Measurements from ENCODE around the gene RYR3. TPM values are rescaled to one million over a fixed set of nuclear protein-coding genes. Genes with fewer than 3 reads are reported as not detected.

Gene RYR3
- total and polyA plus RNA-seq, 2 donors (not counting 1 experiment from before 2014, with no cell fraction given): not detected

DNA sequence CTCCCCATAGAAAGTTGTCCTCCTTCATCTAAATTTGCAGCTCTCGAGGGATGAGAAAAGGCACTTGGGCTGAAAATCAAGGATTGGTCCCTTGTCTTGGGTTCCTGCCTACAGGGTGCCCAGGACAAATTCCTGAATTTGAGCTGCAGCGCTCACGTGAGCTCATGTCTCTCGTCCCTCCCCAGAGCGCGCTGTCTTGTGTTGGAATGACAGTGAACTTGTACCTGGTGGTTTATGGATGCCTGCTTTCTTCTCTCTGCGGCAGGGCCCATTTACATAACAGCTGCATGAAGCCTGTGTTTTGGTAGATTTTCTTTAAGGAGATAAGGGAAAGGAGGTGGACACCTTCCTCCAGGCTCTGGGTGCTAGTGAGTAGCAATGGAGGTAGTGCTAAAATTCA lies 4.3 kb downstream of the RYR3 start:
- Histone ChIP-seq H3K4me3 (ENCODE audit: control extremely low read depth in 1 of 5, extremely low read depth in 1 of 5, insufficient read depth in 1 of 5, low read depth in 2 of 5, low read length in 4 of 5) (no peak overlapping the region), H4K20me1 (ENCODE audit: control insufficient read depth, insufficient read depth, low read length, poor library complexity, severe bottlenecking) (no peaks in the 10 kb centered on the region), H3K27ac (ENCODE audit: low read length in 2 of 2) (no peak overlapping the region), H3K36me3 (replicated peaks in 1 of 2; ENCODE audit: control extremely low read depth in 1 of 2, control insufficient read depth in 1 of 2, extremely low read depth in 1 of 2, insufficient read depth in 2 of 2, low read length in 1 of 2) (no peaks in the 10 kb centered on the region), H3K9me3 (ENCODE audit: control extremely low read depth in 1 of 3, control insufficient read depth in 2 of 3, insufficient read depth in 1 of 3, low read length in 2 of 3) (no peaks in the 10 kb centered on the region), H2AFZ (ENCODE audit: insufficient read depth, low read depth, low read length, poor library complexity, severe bottlenecking) (no peak overlapping the region), H3K27me3 (replicated peaks in 1 of 4; ENCODE audit: control extremely low read depth in 1 of 4, control insufficient read depth in 3 of 4, insufficient read depth in 4 of 4, low read length in 3 of 4) (peaks cover 0 to 33% (median 9%) of the 10 kb centered on the region in 4 experiments), H3K9ac (ENCODE audit: low read length) (no peak overlapping the region), H3K4me1 (ENCODE audit: control insufficient read depth in 2 of 2, insufficient read depth in 2 of 2, low read length in 2 of 2) (no peaks in the 10 kb centered on the region), H3K79me2 (ENCODE audit: control insufficient read depth, insufficient read depth, low read length) (no peaks in the 10 kb centered on the region), H3K4me2 (replicated peaks; ENCODE audit: low read depth, low read length, poor library complexity, severe bottlenecking) (no peak overlapping the region)
- TF ChIP-seq, protein P1, sequence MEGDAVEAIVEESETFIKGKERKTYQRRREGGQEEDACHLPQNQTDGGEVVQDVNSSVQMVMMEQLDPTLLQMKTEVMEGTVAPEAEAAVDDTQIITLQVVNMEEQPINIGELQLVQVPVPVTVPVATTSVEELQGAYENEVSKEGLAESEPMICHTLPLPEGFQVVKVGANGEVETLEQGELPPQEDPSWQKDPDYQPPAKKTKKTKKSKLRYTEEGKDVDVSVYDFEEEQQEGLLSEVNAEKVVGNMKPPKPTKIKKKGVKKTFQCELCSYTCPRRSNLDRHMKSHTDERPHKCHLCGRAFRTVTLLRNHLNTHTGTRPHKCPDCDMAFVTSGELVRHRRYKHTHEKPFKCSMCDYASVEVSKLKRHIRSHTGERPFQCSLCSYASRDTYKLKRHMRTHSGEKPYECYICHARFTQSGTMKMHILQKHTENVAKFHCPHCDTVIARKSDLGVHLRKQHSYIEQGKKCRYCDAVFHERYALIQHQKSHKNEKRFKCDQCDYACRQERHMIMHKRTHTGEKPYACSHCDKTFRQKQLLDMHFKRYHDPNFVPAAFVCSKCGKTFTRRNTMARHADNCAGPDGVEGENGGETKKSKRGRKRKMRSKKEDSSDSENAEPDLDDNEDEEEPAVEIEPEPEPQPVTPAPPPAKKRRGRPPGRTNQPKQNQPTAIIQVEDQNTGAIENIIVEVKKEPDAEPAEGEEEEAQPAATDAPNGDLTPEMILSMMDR (IDR thresholded peaks at IDR 0.05): no peak
- no peak for TF ChIP-seq EZH2 (IDR thresholded peaks at IDR 0.05; ENCODE audit: borderline replicate concordance, insufficient read depth, low read depth, low read length, poor library complexity, severe bottlenecking)
- CTCF ChIA-PET: interaction anchor here (0.8 to 1.1 kb wide), 2 partner anchors 23 to 653 kb away, joined by 3 to 4 read pairs; no protein-coding TSS in a partner anchor
- no peak for DNase-seq
- H3K4me3 Mint-ChIP-seq: no peak overlapping the region
- POLR2A ChIA-PET: no interaction called here
- no peak overlapping the region for H3K27ac Mint-ChIP-seq
- ATAC-seq (ENCODE audit: low read depth): no peak
- H3K4me1 Mint-ChIP-seq: peaks cover 4% of the 10 kb centered on the region
- intact Hi-C loops (cut with micrococcal nuclease): no loop called here
- H3K9me3 Mint-ChIP-seq (ENCODE audit: insufficient read depth): no peaks in the 10 kb centered on the region
- WGBS (ENCODE audit: insufficient coverage): 95% methylated on average over 6 of the region's 7 CpGs
- peaks cover 48% of the 10 kb centered on the region for H3K27me3 Mint-ChIP-seq

DNA sequence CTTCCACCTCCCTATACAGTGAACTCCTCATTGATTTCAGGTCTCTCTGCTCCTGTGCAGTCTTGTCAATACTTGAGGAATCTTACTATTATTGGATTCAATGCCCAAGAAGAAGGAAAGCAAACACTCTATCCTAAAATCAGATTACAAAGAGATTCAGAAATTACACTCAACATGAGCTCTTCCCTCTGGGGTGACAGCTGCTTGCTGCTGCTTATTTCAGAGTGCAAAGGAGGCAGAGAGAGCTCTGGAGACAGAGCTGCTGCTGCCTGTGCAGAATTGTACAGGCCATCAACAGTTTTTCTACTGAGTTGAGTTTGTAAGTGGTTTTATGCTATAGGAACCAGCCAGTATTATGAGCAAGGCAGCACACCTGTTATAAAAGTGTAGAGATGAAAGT lies 7.1 kb downstream of the RYR3 start:
- Mint-ChIP-seq H3K4me1 (no peaks in the 10 kb centered on the region), H3K9me3 (ENCODE audit: insufficient read depth) (no peaks in the 10 kb centered on the region), H3K27me3 (peaks cover 36% of the 10 kb centered on the region), H3K4me3 (no peak overlapping the region), H3K27ac (no peak overlapping the region)
- Histone ChIP-seq H3K4me1 (ENCODE audit: control insufficient read depth in 2 of 2, insufficient read depth in 2 of 2, low read length in 2 of 2) (no peaks in the 10 kb centered on the region), H3K4me2 (replicated peaks; ENCODE audit: low read depth, low read length, poor library complexity, severe bottlenecking) (no peak overlapping the region), H3K27ac (ENCODE audit: low read length in 2 of 2) (no peak overlapping the region), H2AFZ (ENCODE audit: insufficient read depth, low read depth, low read length, poor library complexity, severe bottlenecking) (no peak overlapping the region), H3K36me3 (replicated peaks in 1 of 2; ENCODE audit: control extremely low read depth in 1 of 2, control insufficient read depth in 1 of 2, extremely low read depth in 1 of 2, insufficient read depth in 2 of 2, low read length in 1 of 2) (no peaks in the 10 kb centered on the region), H3K9ac (ENCODE audit: low read length) (no peak overlapping the region), H3K79me2 (ENCODE audit: control insufficient read depth, insufficient read depth, low read length) (no peaks in the 10 kb centered on the region), H4K20me1 (ENCODE audit: control insufficient read depth, insufficient read depth, low read length, poor library complexity, severe bottlenecking) (no peaks in the 10 kb centered on the region), H3K9me3 (ENCODE audit: control extremely low read depth in 1 of 3, control insufficient read depth in 2 of 3, insufficient read depth in 1 of 3, low read length in 2 of 3) (no peaks in the 10 kb centered on the region), H3K27me3 (replicated peaks in 1 of 4; ENCODE audit: control extremely low read depth in 1 of 4, control insufficient read depth in 3 of 4, insufficient read depth in 4 of 4, low read length in 3 of 4) (peaks cover 0 to 17% (median 5%) of the 10 kb centered on the region in 4 experiments), H3K4me3 (ENCODE audit: control extremely low read depth in 1 of 5, extremely low read depth in 1 of 5, insufficient read depth in 1 of 5, low read depth in 2 of 5, low read length in 4 of 5) (no peak overlapping the region)
- TF ChIP-seq EZH2 (IDR thresholded peaks at IDR 0.05; ENCODE audit: borderline replicate concordance, insufficient read depth, low read depth, low read length, poor library complexity, severe bottlenecking): no peak
- TF ChIP-seq, protein P1 (IDR thresholded peaks at IDR 0.05): no peak
- ChIA-PET POLR2A (no interaction called here), CTCF (no interaction called here)
- ATAC-seq (ENCODE audit: low read depth) (no peak), DNase-seq (no peak)
- intact Hi-C loops (cut with micrococcal nuclease): no loop called here
